Measurements from ENCODE around the gene IARS1. TPM values are rescaled to one million over a fixed set of nuclear protein-coding genes. Genes with fewer than 3 reads are reported as not detected.

Gene IARS1
- total RNA-seq, 1 experiment from 2014 or later: 220 TPM

DNA sequence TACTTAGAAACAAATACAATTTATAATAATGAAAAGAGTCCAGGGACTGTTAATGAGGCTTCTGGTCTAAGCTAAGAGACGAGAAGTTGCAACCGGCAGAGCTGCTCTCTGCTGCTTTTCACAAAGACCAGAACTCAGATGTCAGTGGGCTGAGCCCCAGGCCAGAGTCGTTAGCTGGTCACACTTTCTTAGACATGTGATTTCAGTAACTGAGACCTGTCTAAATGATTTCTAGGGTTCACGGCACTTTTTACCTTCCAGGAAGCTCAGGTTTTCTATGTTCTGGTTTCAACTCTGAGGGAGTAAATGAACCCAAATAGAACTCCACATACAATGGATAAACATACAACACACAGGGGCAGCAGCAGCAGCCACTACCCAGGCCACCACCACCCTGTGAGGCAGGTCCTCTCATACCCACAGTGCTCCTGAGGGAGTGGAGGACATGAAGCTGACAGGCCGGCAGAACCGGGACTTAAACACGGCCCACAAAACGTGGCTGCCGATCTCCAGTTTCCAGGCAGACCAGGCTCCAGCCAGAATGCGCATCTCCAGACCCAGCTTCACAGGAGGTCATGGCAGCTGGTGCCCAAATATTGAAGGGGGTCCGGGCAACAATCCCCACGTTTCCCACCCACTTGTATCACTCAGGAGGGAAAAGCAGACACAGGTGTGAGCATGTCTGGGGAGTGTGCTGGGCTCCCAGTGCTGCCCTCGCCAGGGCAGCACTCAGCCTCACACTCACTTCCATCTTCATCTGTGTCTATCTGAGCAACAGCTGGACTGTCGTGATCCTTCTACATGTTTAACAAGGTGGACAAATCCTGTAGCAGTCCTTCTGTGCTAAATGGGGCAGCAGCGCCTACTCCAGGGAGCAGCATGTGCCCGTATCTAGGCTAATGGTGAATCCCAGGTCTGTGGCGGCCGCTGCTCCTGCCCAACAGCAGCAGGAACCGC lies 38.8 kb downstream of the IARS1 start:
- CTCF ChIA-PET: interaction anchor here (1.2 to 1.6 kb wide), 2 partner anchors 12 to 117 kb away, joined by 3 read pairs; no protein-coding TSS in a partner anchor
- H3K4me1 Mint-ChIP-seq: no peaks in the 10 kb centered on the region
- no peak overlapping the region for H3K4me3 Mint-ChIP-seq
- H3K36me3 Mint-ChIP-seq: peaks cover 93% of the 10 kb centered on the region
- H3K9me3 Mint-ChIP-seq: no peaks in the 10 kb centered on the region
- DNase-seq (ENCODE audit: low spot score) (no peak), ATAC-seq (no peak; the same call in 1 of the 2 replicates)
- no peak overlapping the region for H3K27ac Mint-ChIP-seq
- POLR2A ChIA-PET: interaction anchor here (1.5 kb wide), 1 partner anchor 24 kb away, joined by 3 read pairs; no protein-coding TSS in a partner anchor
- TF ChIP-seq CDX4 (CRISPR knock-in tag; IDR thresholded peaks at IDR 0.05; ENCODE audit: borderline replicate concordance) (no peak), RELA (CRISPR knock-in tag; IDR thresholded peaks at IDR 0.05; ENCODE audit: borderline replicate concordance) (no peak), ZBTB21 (CRISPR knock-in tag; IDR thresholded peaks at IDR 0.05; ENCODE audit: borderline replicate concordance) (no peak), SMAD4 (CRISPR knock-in tag; IDR thresholded peaks at IDR 0.05) (no peak), ATF2 (CRISPR knock-in tag; IDR thresholded peaks at IDR 0.05; ENCODE audit: borderline replicate concordance, low read depth) (no peak), ELF4 (CRISPR knock-in tag; IDR thresholded peaks at IDR 0.05; ENCODE audit: low read depth) (no peak), TCF7 (CRISPR knock-in tag; IDR thresholded peaks at IDR 0.05; ENCODE audit: low read depth) (no peak), AFF4 (CRISPR knock-in tag; IDR thresholded peaks at IDR 0.05; ENCODE audit: borderline replicate concordance) (no peak), EMX1 (CRISPR knock-in tag; IDR thresholded peaks at IDR 0.05) (no peak), MXD4 (CRISPR knock-in tag; IDR thresholded peaks at IDR 0.05; ENCODE audit: borderline replicate concordance) (no peak), ZNF121 (CRISPR knock-in tag; IDR thresholded peaks at IDR 0.05) (no peak)
- TF ChIP-seq, protein P1, sequence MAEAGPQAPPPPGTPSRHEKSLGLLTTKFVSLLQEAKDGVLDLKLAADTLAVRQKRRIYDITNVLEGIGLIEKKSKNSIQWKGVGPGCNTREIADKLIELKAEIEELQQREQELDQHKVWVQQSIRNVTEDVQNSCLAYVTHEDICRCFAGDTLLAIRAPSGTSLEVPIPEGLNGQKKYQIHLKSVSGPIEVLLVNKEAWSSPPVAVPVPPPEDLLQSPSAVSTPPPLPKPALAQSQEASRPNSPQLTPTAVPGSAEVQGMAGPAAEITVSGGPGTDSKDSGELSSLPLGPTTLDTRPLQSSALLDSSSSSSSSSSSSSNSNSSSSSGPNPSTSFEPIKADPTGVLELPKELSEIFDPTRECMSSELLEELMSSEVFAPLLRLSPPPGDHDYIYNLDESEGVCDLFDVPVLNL (CRISPR knock-in tag; IDR thresholded peaks at IDR 0.05; ENCODE audit: borderline replicate concordance, low read depth): no peak
- TF ChIP-seq, protein P2, sequence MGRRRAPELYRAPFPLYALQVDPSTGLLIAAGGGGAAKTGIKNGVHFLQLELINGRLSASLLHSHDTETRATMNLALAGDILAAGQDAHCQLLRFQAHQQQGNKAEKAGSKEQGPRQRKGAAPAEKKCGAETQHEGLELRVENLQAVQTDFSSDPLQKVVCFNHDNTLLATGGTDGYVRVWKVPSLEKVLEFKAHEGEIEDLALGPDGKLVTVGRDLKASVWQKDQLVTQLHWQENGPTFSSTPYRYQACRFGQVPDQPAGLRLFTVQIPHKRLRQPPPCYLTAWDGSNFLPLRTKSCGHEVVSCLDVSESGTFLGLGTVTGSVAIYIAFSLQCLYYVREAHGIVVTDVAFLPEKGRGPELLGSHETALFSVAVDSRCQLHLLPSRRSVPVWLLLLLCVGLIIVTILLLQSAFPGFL (CRISPR knock-in tag; IDR thresholded peaks at IDR 0.05; ENCODE audit: borderline replicate concordance): no peak
- TF ChIP-seq, protein P3, sequence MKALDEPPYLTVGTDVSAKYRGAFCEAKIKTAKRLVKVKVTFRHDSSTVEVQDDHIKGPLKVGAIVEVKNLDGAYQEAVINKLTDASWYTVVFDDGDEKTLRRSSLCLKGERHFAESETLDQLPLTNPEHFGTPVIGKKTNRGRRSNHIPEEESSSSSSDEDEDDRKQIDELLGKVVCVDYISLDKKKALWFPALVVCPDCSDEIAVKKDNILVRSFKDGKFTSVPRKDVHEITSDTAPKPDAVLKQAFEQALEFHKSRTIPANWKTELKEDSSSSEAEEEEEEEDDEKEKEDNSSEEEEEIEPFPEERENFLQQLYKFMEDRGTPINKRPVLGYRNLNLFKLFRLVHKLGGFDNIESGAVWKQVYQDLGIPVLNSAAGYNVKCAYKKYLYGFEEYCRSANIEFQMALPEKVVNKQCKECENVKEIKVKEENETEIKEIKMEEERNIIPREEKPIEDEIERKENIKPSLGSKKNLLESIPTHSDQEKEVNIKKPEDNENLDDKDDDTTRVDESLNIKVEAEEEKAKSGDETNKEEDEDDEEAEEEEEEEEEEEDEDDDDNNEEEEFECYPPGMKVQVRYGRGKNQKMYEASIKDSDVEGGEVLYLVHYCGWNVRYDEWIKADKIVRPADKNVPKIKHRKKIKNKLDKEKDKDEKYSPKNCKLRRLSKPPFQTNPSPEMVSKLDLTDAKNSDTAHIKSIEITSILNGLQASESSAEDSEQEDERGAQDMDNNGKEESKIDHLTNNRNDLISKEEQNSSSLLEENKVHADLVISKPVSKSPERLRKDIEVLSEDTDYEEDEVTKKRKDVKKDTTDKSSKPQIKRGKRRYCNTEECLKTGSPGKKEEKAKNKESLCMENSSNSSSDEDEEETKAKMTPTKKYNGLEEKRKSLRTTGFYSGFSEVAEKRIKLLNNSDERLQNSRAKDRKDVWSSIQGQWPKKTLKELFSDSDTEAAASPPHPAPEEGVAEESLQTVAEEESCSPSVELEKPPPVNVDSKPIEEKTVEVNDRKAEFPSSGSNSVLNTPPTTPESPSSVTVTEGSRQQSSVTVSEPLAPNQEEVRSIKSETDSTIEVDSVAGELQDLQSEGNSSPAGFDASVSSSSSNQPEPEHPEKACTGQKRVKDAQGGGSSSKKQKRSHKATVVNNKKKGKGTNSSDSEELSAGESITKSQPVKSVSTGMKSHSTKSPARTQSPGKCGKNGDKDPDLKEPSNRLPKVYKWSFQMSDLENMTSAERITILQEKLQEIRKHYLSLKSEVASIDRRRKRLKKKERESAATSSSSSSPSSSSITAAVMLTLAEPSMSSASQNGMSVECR (CRISPR knock-in tag; IDR thresholded peaks at IDR 0.05; ENCODE audit: borderline replicate concordance): no peak
- TF ChIP-seq, protein P4, sequence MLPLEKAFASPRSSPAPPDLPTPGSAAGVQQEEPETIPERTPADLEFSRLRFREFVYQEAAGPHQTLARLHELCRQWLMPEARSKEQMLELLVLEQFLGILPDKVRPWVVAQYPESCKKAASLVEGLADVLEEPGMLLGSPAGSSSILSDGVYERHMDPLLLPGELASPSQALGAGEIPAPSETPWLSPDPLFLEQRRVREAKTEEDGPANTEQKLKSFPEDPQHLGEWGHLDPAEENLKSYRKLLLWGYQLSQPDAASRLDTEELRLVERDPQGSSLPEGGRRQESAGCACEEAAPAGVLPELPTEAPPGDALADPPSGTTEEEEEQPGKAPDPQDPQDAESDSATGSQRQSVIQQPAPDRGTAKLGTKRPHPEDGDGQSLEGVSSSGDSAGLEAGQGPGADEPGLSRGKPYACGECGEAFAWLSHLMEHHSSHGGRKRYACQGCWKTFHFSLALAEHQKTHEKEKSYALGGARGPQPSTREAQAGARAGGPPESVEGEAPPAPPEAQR (CRISPR knock-in tag; IDR thresholded peaks at IDR 0.05): no peak
- H3K27me3 Mint-ChIP-seq (ENCODE audit: low read depth): no peaks in the 10 kb centered on the region

All from WTC11 (cell line).